Prostate gland (tissue), 2 donors: ENCODE measurements around the gene ASCL5. TPM values are rescaled to one million over a fixed set of nuclear protein-coding genes. Genes with fewer than 3 reads are reported as not detected.
A peak's percentile ranks its signal among the peaks of the same experiment; 100 is the strongest.

Source experiments
- DNase-seq: peaks from one replicate; pipeline ENCODE4 v3.0.0-alpha.2; 2019; ENCODE audit warnings: low spot score
- H3K27ac ChIP-seq, 2 donors: fragments of 200-600 bp; sonication (generic); 2 replicates each; pipeline ENCODE4 v1.5.1; 2017 to 2019
- H3K27me3 ChIP-seq: fragments of 200-600 bp; sonication (generic); replicated peaks from 2 replicates; pipeline ENCODE4 v1.5.1; 2019; ENCODE audit not compliant: insufficient read depth
- H3K36me3 ChIP-seq, 2 donors: fragments of 200-600 bp; sonication (generic); 1 replicate in 1 of 2; 2 replicates in 1 of 2; pipeline versions ENCODE4 v1.5.1 to v1.8.1; 2017 to 2019
- H3K4me1 ChIP-seq: fragments of 200-600 bp; sonication (generic); replicated peaks from 2 replicates; pipeline ENCODE4 v1.5.1; 2019
- H3K4me3 ChIP-seq, 2 donors: fragments of 200-600 bp; sonication (generic); 2 replicates each; pipeline ENCODE4 v1.5.1; 2017 to 2019
- H3K9me3 ChIP-seq: fragments of 200-600 bp; sonication (generic); 2 replicates; pipeline ENCODE4 v1.5.1; 2017
- CTCF ChIP-seq, 4 experiments: fragments of 200-600 bp in 2 of 4; fragments of 450-650 bp in 2 of 4; sonication (generic) in 2 of 4; IDR thresholded peaks; 1 replicate in 3 of 4; 2 replicates in 1 of 4; pipeline ENCODE4 v1.5.1; 2016 to 2019; ENCODE audit warnings: antibody characterized with exemption in 4 of 4, mild to moderate bottlenecking in 2 of 4, moderate library complexity in 2 of 4
- POLR2A ChIP-seq: fragments of 450-650 bp; IDR thresholded peaks from one replicate; pipeline ENCODE4 v1.6.1; 2016; ENCODE audit warnings: antibody characterized with exemption, mild to moderate bottlenecking
- POLR2AphosphoS5 ChIP-seq: sonication (generic); formaldehyde crosslinking; IDR thresholded peaks from one replicate; pipeline ENCODE4 v1.6.1; 2017; ENCODE audit warnings: antibody characterized with exemption
- WGBS: methylation state at CpG from one replicate; pipeline ENCODE4 v1.1.5; 2018; 5-methylcytosine and 5-hydroxymethylcytosine counted together
- intact Hi-C: fragments of 100-400 bp; cut with DNase I; formaldehyde crosslinking; loops from one replicate; pipeline ENCODE4 v1.14.2; 2022
- total RNA-seq, 2 donors: library from RNA; depleted of rRNA; stranded (reverse); fragments of >200 nt; gene quantifications; one replicate each; pipeline ENCODE4 v1.1.0, GENCODE V29; 2016

Gene ASCL5
- total RNA-seq, 2 donors from 2014 or later: not detected

GRCh38 chr1:201098992-201099677, 27.8 kb downstream of the ASCL5 start:
- H3K9me3 ChIP-seq: no peaks in the 10 kb centered on the region
- H3K4me3 ChIP-seq: no peak overlapping the region
- H3K4me1 ChIP-seq: no peaks in the 10 kb centered on the region
- H3K36me3 ChIP-seq: no peaks in the 10 kb centered on the region
- no peaks in the 10 kb centered on the region for H3K27me3 ChIP-seq
- TF ChIP-seq CTCF (IDR thresholded peaks at IDR 0.05) (no peak), POLR2A (no peak), POLR2AphosphoS5 (no peak)
- WGBS: 66% methylated on average over 5 of the region's 5 CpGs
- H3K27ac ChIP-seq: no peak overlapping the region
- intact Hi-C loops: no loop called here
- no peak for DNase-seq

- intact Hi-C loops: no loop called here
Observed at GRCh38 chr1:201096977-201097856, 29.8 kb downstream of the ASCL5 start.

GRCh38 chr1:201096041-201096461, 30.9 kb downstream of the ASCL5 start:
- Histone ChIP-seq H3K27me3 (no peaks in the 10 kb centered on the region), H3K4me3 (no peak overlapping the region), H3K9me3 (no peaks in the 10 kb centered on the region), H3K27ac (no peak overlapping the region), H3K36me3 (no peaks in the 10 kb centered on the region), H3K4me1 (no peaks in the 10 kb centered on the region)
- WGBS: 46% methylated on average over 5 of the region's 5 CpGs
- TF ChIP-seq POLR2A (no peak), CTCF (IDR thresholded peaks at IDR 0.05) (no peak), POLR2AphosphoS5 (no peak)
- intact Hi-C loops: no loop called here
- DNase-seq: peak; percentile 19

More at GRCh38 chr1:201096977-201097856, 29.8 kb downstream of the ASCL5 start:
- Histone ChIP-seq H3K36me3 (no peaks in the 10 kb centered on the region), H3K4me3 (no peak overlapping the region), H3K4me1 (no peaks in the 10 kb centered on the region), H3K9me3 (no peaks in the 10 kb centered on the region), H3K27ac (no peak overlapping the region), H3K27me3 (no peaks in the 10 kb centered on the region)
- WGBS: 79% methylated on average over 17 of the region's 17 CpGs
- no peak for DNase-seq
- no peak for TF ChIP-seq POLR2AphosphoS5
- TF ChIP-seq POLR2A: no peak
- no peak for TF ChIP-seq CTCF (IDR thresholded peaks at IDR 0.05)

- no peak overlapping the region for H3K4me3 ChIP-seq
- DNase-seq: no peak
- H3K9me3 ChIP-seq: no peaks in the 10 kb centered on the region
- no peak for TF ChIP-seq POLR2AphosphoS5
- intact Hi-C loops: no loop called here
- H3K4me1 ChIP-seq: no peaks in the 10 kb centered on the region
- no peak overlapping the region for H3K27ac ChIP-seq
- H3K36me3 ChIP-seq: no peaks in the 10 kb centered on the region
- WGBS: 69% methylated on average over 2 of the region's 2 CpGs
- H3K27me3 ChIP-seq: no peaks in the 10 kb centered on the region
Observed at GRCh38 chr1:201095581-201095980, 31.4 kb downstream of the ASCL5 start.

- no peak overlapping the region for H3K27ac ChIP-seq
- H3K27me3 ChIP-seq: no peaks in the 10 kb centered on the region
- DNase-seq: no peak
- 57% methylated on average over 4 of the region's 4 CpGs for WGBS
- no peaks in the 10 kb centered on the region for H3K9me3 ChIP-seq
- no peak overlapping the region for H3K4me3 ChIP-seq
- intact Hi-C loops: no loop called here
- H3K36me3 ChIP-seq: no peaks in the 10 kb centered on the region
- no peaks in the 10 kb centered on the region for H3K4me1 ChIP-seq
- no peak for TF ChIP-seq POLR2A
- no peak for TF ChIP-seq CTCF (IDR thresholded peaks at IDR 0.05)
- no peak for TF ChIP-seq POLR2AphosphoS5
Observed at GRCh38 chr1:201094832-201095231, 32.2 kb downstream of the ASCL5 start.
